UCSD-AML1 (cell line): ENCODE results near the gene VRK1.

Source experiments
- DNase-seq: peaks from one replicate; lab custom pipeline; 2025; ENCODE audit not compliant: unreplicated experiment; lab: John Stamatoyannopoulos, UW

The VRK1 gene

GRCh38 chr14:96821501-96821900 is 24.3 kb downstream of the VRK1 start:
- no peak for DNase-seq

GRCh38 chr14:96823652-96824051 is 26.5 kb downstream of the VRK1 start:
- no peak for DNase-seq

GRCh38 chr14:96824283-96824682 is 27.1 kb downstream of the VRK1 start:
- DNase-seq, result no peak

- DNase-seq, result no peak
Observed at GRCh38 chr14:96826818-96827217, 29.6 kb downstream of the VRK1 start.

- no peak for DNase-seq
Observed at GRCh38 chr14:96827290-96827689, 30.1 kb downstream of the VRK1 start.

GRCh38 chr14:96829791-96830190 is 32.6 kb downstream of the VRK1 start:
- no peak for DNase-seq

GRCh38 chr14:96830946-96831345 is 33.8 kb downstream of the VRK1 start:
- no peak for DNase-seq

- DNase-seq, result no peak
Observed at GRCh38 chr14:96832351-96832750, 35.2 kb downstream of the VRK1 start.

GRCh38 chr14:96838449-96838848 is 41.3 kb downstream of the VRK1 start:
- no peak for DNase-seq

- no peak for DNase-seq
Observed at GRCh38 chr14:96839251-96839650, 42.1 kb downstream of the VRK1 start.

- DNase-seq, result no peak
Observed at GRCh38 chr14:96843137-96843536, 46.0 kb downstream of the VRK1 start.

GRCh38 chr14:96844857-96845570 is 47.8 kb downstream of the VRK1 start:
- no peak for DNase-seq

GRCh38 chr14:96847451-96847850 is 50.3 kb downstream of the VRK1 start:
- no peak for DNase-seq

GRCh38 chr14:96848011-96848410 is 50.8 kb downstream of the VRK1 start:
- no peak for DNase-seq

GRCh38 chr14:96849733-96850132 is 52.6 kb downstream of the VRK1 start:
- DNase-seq, result no peak

GRCh38 chr14:96851694-96852381 is 54.7 kb downstream of the VRK1 start:
- no peak for DNase-seq

GRCh38 chr14:96852823-96853422 is 55.7 kb downstream of the VRK1 start:
- no peak for DNase-seq

GRCh38 chr14:96858643-96859042 is 61.5 kb downstream of the VRK1 start:
- no peak for DNase-seq

GRCh38 chr14:96861568-96862310 is 64.6 kb downstream of the VRK1 start:
- DNase-seq, result no peak

- DNase-seq, result no peak
Observed at GRCh38 chr14:96863327-96863985, 66.3 kb downstream of the VRK1 start.

GRCh38 chr14:96863986-96864330 is 66.8 kb downstream of the VRK1 start:
- DNase-seq, result no peak
